ENCODE data around the gene CD109. TPM values are rescaled to one million over a fixed set of nuclear protein-coding genes. Genes with fewer than 3 reads are reported as not detected.

The CD109 gene
- total and polyA plus RNA-seq, 2 of the 8 experiments (the other 6 are each of a cell fraction or from before 2014, with no cell fraction given) = 1.4 to 5.3 TPM

GRCh38 chr6:73858376-73858775, 162.4 kb downstream of the CD109 start:
- Histone ChIP-seq H3K4me3 (ENCODE audit: extremely low read depth in 1 of 4, insufficient read depth in 2 of 4, low read depth in 3 of 4, low read length in 4 of 4) (no peak overlapping the region), H2AFZ (ENCODE audit: low read length) (no peak overlapping the region), H2BK20ac (ENCODE audit: low read length) (no peak overlapping the region), H3K27me3 (replicated peaks in 1 of 4; ENCODE audit: control insufficient read depth in 3 of 4, extremely low read depth in 1 of 4, insufficient read depth in 3 of 4, low read length in 3 of 4) (no peaks in the 10 kb centered on the region), H3K4me1 (replicated peaks in 1 of 4; ENCODE audit: control insufficient read depth in 3 of 4, insufficient read depth in 4 of 4, low read length in 3 of 4) (no peaks in the 10 kb centered on the region), H4K20me1 (replicated peaks in 1 of 2; ENCODE audit: control insufficient read depth in 1 of 2, insufficient read depth in 2 of 2, low read length in 2 of 2) (no peaks in the 10 kb centered on the region), H3K56ac (replicated peaks; ENCODE audit: insufficient read length, low read depth, low read length) (no peak overlapping the region), H2BK5ac (ENCODE audit: low read depth, low read length) (no peak overlapping the region), H3K23me2 (ENCODE audit: low read depth, low read length) (no peaks in the 10 kb centered on the region), H3K36me3 (ENCODE audit: control insufficient read depth in 2 of 4, insufficient read depth in 4 of 4, low read length in 3 of 4) (no peaks in the 10 kb centered on the region), H3K9me3 (ENCODE audit: insufficient read depth in 2 of 2, low read depth in 1 of 2, low read length in 1 of 2) (no peaks in the 10 kb centered on the region), H2AK5ac (ENCODE audit: low read depth, low read length) (no peak overlapping the region), H3K9ac (replicated peaks in 1 of 4; ENCODE audit: extremely low read depth in 1 of 4, low read depth in 3 of 4, low read length in 3 of 4) (no peak overlapping the region), H3K18ac (ENCODE audit: extremely low read depth, low read length) (no peak overlapping the region), H4K91ac (replicated peaks; ENCODE audit: insufficient read length, low read length) (no peak overlapping the region), H3K14ac (ENCODE audit: insufficient read length) (no peak overlapping the region), H2BK12ac (ENCODE audit: low read depth, low read length) (no peak overlapping the region), H3K4ac (replicated peaks; ENCODE audit: insufficient read length, low read depth, low read length) (no peak overlapping the region), H3K79me2 (ENCODE audit: control insufficient read depth in 1 of 2, insufficient read depth in 2 of 2, low read length in 2 of 2) (no peaks in the 10 kb centered on the region), H3K79me1 (ENCODE audit: low read depth, low read length) (no peaks in the 10 kb centered on the region), H4K5ac (ENCODE audit: insufficient read length, low read depth, low read length) (no peak overlapping the region), H3K27ac (ENCODE audit: low read depth, low read length) (no peak overlapping the region), H4K8ac (ENCODE audit: extremely low read depth, insufficient read depth, low read length) (no peak overlapping the region), H2BK15ac (ENCODE audit: low read length) (no peak overlapping the region), H2BK120ac (replicated peaks; ENCODE audit: low read depth, low read length) (no peak overlapping the region), H3K4me2 (ENCODE audit: insufficient read depth in 1 of 2, low read depth in 2 of 2, low read length in 2 of 2) (no peak overlapping the region), H3K23ac (ENCODE audit: insufficient read length) (no peak overlapping the region)
- POLR2A ChIA-PET (ENCODE audit: partially characterized antibody) = no interaction called here
- FAIRE-seq (no peak), DNase-seq (ENCODE audit: low read depth in 1 of 2, low spot score in 2 of 2) (no peak)
- 91% methylated on average over 1 of the region's 1 CpG; no CpG with 5 or more reads in 1 of the 2 experiments for WGBS, 2 experiments (ENCODE audit: extremely low coverage in 1 of 2, insufficient coverage in 1 of 2, insufficient read length in 1 of 2, insufficient replicate concordance in 2 of 2, low coverage in 1 of 2, low lambda C conversion rate in 2 of 2, missing lambda C conversion rate in 1 of 2)
- CTCF ChIA-PET (ENCODE audit: partially characterized antibody) = interaction anchor here (1.0 to 1.8 kb wide), 3 partner anchors 38 to 119 kb away, joined by 3 to 6 read pairs (median 3); no protein-coding TSS in a partner anchor
- no peak for TF ChIP-seq JUND (IDR thresholded peaks at IDR 0.05; ENCODE audit: low read length)
- TF ChIP-seq ATF2 (IDR thresholded peaks at IDR 0.05; ENCODE audit: low read length) = no peak
- TF ChIP-seq MAX (IDR thresholded peaks at IDR 0.05) = no peak
- no peak for TF ChIP-seq RAD21 (IDR thresholded peaks at IDR 0.05 in 1 of 2, conservative IDR thresholded peaks at IDR 0.05 in 1 of 2; ENCODE audit: low read depth in 2 of 2, low read length in 2 of 2)
- TF ChIP-seq POLR2A (IDR thresholded peaks at IDR 0.05; ENCODE audit: control extremely low read depth in 1 of 2, low read depth in 2 of 2, low read length in 2 of 2) = no peak
- TF ChIP-seq SIRT6 (IDR thresholded peaks at IDR 0.05; ENCODE audit: low read length) = no peak
- no peak for TF ChIP-seq NRF1 (IDR thresholded peaks at IDR 0.05; ENCODE audit: low read depth, low read length)
- TF ChIP-seq YY1 (IDR thresholded peaks at IDR 0.05; ENCODE audit: low read depth, low read length) = no peak

All from H1 (cell line).